ENCODE measurements around the gene FNTB. TPM values are rescaled to one million over a fixed set of nuclear protein-coding genes. Genes with fewer than 3 reads are reported as not detected.
"Not testable (repeated sequence)": the region's sequence is repeated elsewhere in the genome, so short reads cannot be mapped to it uniquely, and the experiment has no call there.

Gene FNTB
- total and polyA plus RNA-seq, 3 experiments from 2014 or later, result 8.3 to 14.8 (median 14.3) TPM

- H3K27ac ChIP-seq (ENCODE audit: low read depth, low read length), result no peak overlapping the region
- H3K27me3 Mint-ChIP-seq, result no peaks in the 10 kb centered on the region
- peaks cover 10% of the 10 kb centered on the region for H3K36me3 ChIP-seq (ENCODE audit: insufficient read depth, low read length)
- H3K4me3 Mint-ChIP-seq, result no peak overlapping the region
- H3K9me3 ChIP-seq (ENCODE audit: low read length), result no peaks in the 10 kb centered on the region
- H3K4me1 Mint-ChIP-seq, result no peaks in the 10 kb centered on the region
- H3K4me3 ChIP-seq (ENCODE audit: low read length), result no peak overlapping the region
- H3K36me3 Mint-ChIP-seq, result peaks cover 0 to 50% (median 15%) of the 10 kb centered on the region in 3 donors
- CTCF ChIA-PET, result no interaction called here
- no peaks in the 10 kb centered on the region for H3K4me1 ChIP-seq (ENCODE audit: insufficient read depth, low read length)
- DNase-seq, result no peak
- peak overlapping the region in 2 of 8 donors; percentile 18 to 52 for H3K27ac Mint-ChIP-seq
- H3K27me3 ChIP-seq (ENCODE audit: insufficient read depth, low read length, poor library complexity, severe bottlenecking), result no peaks in the 10 kb centered on the region
- POLR2A ChIA-PET, result no interaction called here
- no peaks in the 10 kb centered on the region for H3K9me3 Mint-ChIP-seq
Observed at GRCh38 chr14:65026526-65026925, 39.8 kb downstream of the FNTB start.

GRCh38 chr14:65027127-65027799 lies 40.6 kb downstream of the FNTB start:
- DNase-seq, result no peak
- H3K4me1 Mint-ChIP-seq, result no peaks in the 10 kb centered on the region
- H3K36me3 Mint-ChIP-seq, result peaks cover 5 to 50% (median 20%) of the 10 kb centered on the region in 3 donors

GRCh38 chr14:65028937-65029336 lies 42.2 kb downstream of the FNTB start:
- H3K4me3 ChIP-seq (ENCODE audit: low read length), result no peak overlapping the region
- no peak for DNase-seq
- H3K36me3 ChIP-seq (ENCODE audit: insufficient read depth, low read length), result peaks cover 10% of the 10 kb centered on the region
- no peaks in the 10 kb centered on the region for H3K4me1 Mint-ChIP-seq
- H3K27ac ChIP-seq (ENCODE audit: low read depth, low read length), result no peak overlapping the region
- H3K9me3 Mint-ChIP-seq, result no peaks in the 10 kb centered on the region
- CTCF ChIA-PET, result interaction anchor here (1.2 kb wide), 1 partner anchor 9 kb away, joined by 4 read pairs; no protein-coding TSS in a partner anchor
- no peaks in the 10 kb centered on the region for H3K9me3 ChIP-seq (ENCODE audit: low read length)
- H3K36me3 Mint-ChIP-seq, result peaks cover 6 to 61% (median 27%) of the 10 kb centered on the region in 3 donors
- H3K27me3 Mint-ChIP-seq, result no peaks in the 10 kb centered on the region
- POLR2A ChIA-PET, result interaction anchor here (0.7 kb wide), 1 partner anchor 23 kb away, joined by 3 read pairs; no protein-coding TSS in a partner anchor
- peak overlapping the region in 2 of 8 donors; percentile 43 for H3K27ac Mint-ChIP-seq
- H3K27me3 ChIP-seq (ENCODE audit: insufficient read depth, low read length, poor library complexity, severe bottlenecking), result no peaks in the 10 kb centered on the region
- H3K4me3 Mint-ChIP-seq, result no peak overlapping the region
- H3K4me1 ChIP-seq (ENCODE audit: insufficient read depth, low read length), result no peaks in the 10 kb centered on the region

More at GRCh38 chr14:65027127-65027799, 40.6 kb downstream of the FNTB start:
- POLR2A ChIA-PET, result no interaction called here
- Histone ChIP-seq H3K36me3 (ENCODE audit: insufficient read depth, low read length) (peaks cover 10% of the 10 kb centered on the region), H3K27ac (ENCODE audit: low read depth, low read length) (no peak overlapping the region), H3K4me3 (ENCODE audit: low read length) (no peak overlapping the region), H3K27me3 (ENCODE audit: insufficient read depth, low read length, poor library complexity, severe bottlenecking) (no peaks in the 10 kb centered on the region), H3K4me1 (ENCODE audit: insufficient read depth, low read length) (no peaks in the 10 kb centered on the region), H3K9me3 (ENCODE audit: low read length) (no peaks in the 10 kb centered on the region)
- no peak overlapping the region for H3K4me3 Mint-ChIP-seq
- H3K9me3 Mint-ChIP-seq, result no peaks in the 10 kb centered on the region
- peak overlapping the region in 2 of 8 donors; percentile 33 to 43 for H3K27ac Mint-ChIP-seq
- CTCF ChIA-PET, result no interaction called here
- no peaks in the 10 kb centered on the region for H3K27me3 Mint-ChIP-seq

- DNase-seq; H3K4me3 ChIP-seq (ENCODE audit: low read length); H3K27ac ChIP-seq (ENCODE audit: low read depth, low read length); H3K9me3 Mint-ChIP-seq; H3K4me1 ChIP-seq (ENCODE audit: insufficient read depth, low read length); H3K9me3 ChIP-seq (ENCODE audit: low read length); POLR2A ChIA-PET; H3K4me3 Mint-ChIP-seq; H3K27me3 Mint-ChIP-seq; H3K4me1 Mint-ChIP-seq; H3K27me3 ChIP-seq (ENCODE audit: insufficient read depth, low read length, poor library complexity, severe bottlenecking); CTCF ChIA-PET; H3K27ac Mint-ChIP-seq; H3K36me3 ChIP-seq (ENCODE audit: insufficient read depth, low read length): not testable (repeated sequence)
- H3K36me3 Mint-ChIP-seq, result peaks cover 6 to 65% (median 29%) of the 10 kb centered on the region in 3 donors
Observed at GRCh38 chr14:65031321-65031720, 44.6 kb downstream of the FNTB start.

- peaks cover 10% of the 10 kb centered on the region for H3K36me3 ChIP-seq (ENCODE audit: insufficient read depth, low read length)
- DNase-seq, result no peak
- ChIA-PET CTCF (no interaction called here), POLR2A (no interaction called here)
- H3K4me3 Mint-ChIP-seq, result no peak overlapping the region
- no peaks in the 10 kb centered on the region for H3K4me1 ChIP-seq (ENCODE audit: insufficient read depth, low read length)
- peak overlapping the region in 1 of 8 donors; percentile 56 for H3K27ac Mint-ChIP-seq
- no peaks in the 10 kb centered on the region for H3K9me3 ChIP-seq (ENCODE audit: low read length)
- H3K4me3 ChIP-seq (ENCODE audit: low read length), result no peak overlapping the region
- H3K36me3 Mint-ChIP-seq, result peaks cover 6 to 58% (median 25%) of the 10 kb centered on the region in 3 donors
- no peak overlapping the region for H3K27ac ChIP-seq (ENCODE audit: low read depth, low read length)
- H3K4me1 Mint-ChIP-seq, result no peaks in the 10 kb centered on the region
- no peaks in the 10 kb centered on the region for H3K9me3 Mint-ChIP-seq
- no peaks in the 10 kb centered on the region for H3K27me3 Mint-ChIP-seq
- no peaks in the 10 kb centered on the region for H3K27me3 ChIP-seq (ENCODE audit: insufficient read depth, low read length, poor library complexity, severe bottlenecking)
Observed at GRCh38 chr14:65032319-65032718, 45.6 kb downstream of the FNTB start.

- H3K36me3 ChIP-seq (ENCODE audit: insufficient read depth, low read length), result peaks cover 5% of the 10 kb centered on the region
- Mint-ChIP-seq H3K27me3 (no peaks in the 10 kb centered on the region), H3K27ac (no peak overlapping the region), H3K9me3 (no peaks in the 10 kb centered on the region), H3K4me1 (no peaks in the 10 kb centered on the region), H3K36me3 (peaks cover 6 to 50% (median 23%) of the 10 kb centered on the region in 3 donors), H3K4me3 (no peak overlapping the region)
- no peak overlapping the region for H3K4me3 ChIP-seq (ENCODE audit: low read length)
- no peak for DNase-seq
- H3K4me1 ChIP-seq (ENCODE audit: insufficient read depth, low read length), result no peaks in the 10 kb centered on the region
- ChIA-PET POLR2A (no interaction called here), CTCF (no interaction called here)
- no peak overlapping the region for H3K27ac ChIP-seq (ENCODE audit: low read depth, low read length)
- H3K9me3 ChIP-seq (ENCODE audit: low read length), result no peaks in the 10 kb centered on the region
- no peaks in the 10 kb centered on the region for H3K27me3 ChIP-seq (ENCODE audit: insufficient read depth, low read length, poor library complexity, severe bottlenecking)
Observed at GRCh38 chr14:65033181-65033580, 46.5 kb downstream of the FNTB start.

- Histone ChIP-seq H3K4me3 (ENCODE audit: low read length) (no peak overlapping the region), H3K27me3 (ENCODE audit: insufficient read depth, low read length, poor library complexity, severe bottlenecking) (no peaks in the 10 kb centered on the region), H3K4me1 (ENCODE audit: insufficient read depth, low read length) (no peaks in the 10 kb centered on the region), H3K27ac (ENCODE audit: low read depth, low read length) (no peak overlapping the region), H3K36me3 (ENCODE audit: insufficient read depth, low read length) (no peaks in the 10 kb centered on the region), H3K9me3 (ENCODE audit: low read length) (no peaks in the 10 kb centered on the region)
- ChIA-PET CTCF (interaction anchor here (1.2 kb wide), 1 partner anchor 14 kb away, joined by 3 read pairs; no protein-coding TSS in a partner anchor), POLR2A (no interaction called here)
- H3K36me3 Mint-ChIP-seq, result peaks cover 6 to 48% (median 23%) of the 10 kb centered on the region in 3 donors
- no peak overlapping the region for H3K4me3 Mint-ChIP-seq
- H3K27me3 Mint-ChIP-seq, result no peaks in the 10 kb centered on the region
- no peaks in the 10 kb centered on the region for H3K9me3 Mint-ChIP-seq
- H3K4me1 Mint-ChIP-seq, result no peaks in the 10 kb centered on the region
- no peak overlapping the region for H3K27ac Mint-ChIP-seq
- DNase-seq, result no peak
Observed at GRCh38 chr14:65034021-65034420, 47.3 kb downstream of the FNTB start.

GRCh38 chr14:65035049-65035448 lies 48.4 kb downstream of the FNTB start:
- Histone ChIP-seq H3K27ac (ENCODE audit: low read depth, low read length) (no peak overlapping the region), H3K4me3 (ENCODE audit: low read length) (no peak overlapping the region), H3K9me3 (ENCODE audit: low read length) (no peaks in the 10 kb centered on the region), H3K4me1 (ENCODE audit: insufficient read depth, low read length) (no peaks in the 10 kb centered on the region), H3K27me3 (ENCODE audit: insufficient read depth, low read length, poor library complexity, severe bottlenecking) (no peaks in the 10 kb centered on the region), H3K36me3 (ENCODE audit: insufficient read depth, low read length) (no peaks in the 10 kb centered on the region)
- Mint-ChIP-seq H3K4me1 (no peaks in the 10 kb centered on the region), H3K27ac (peak overlapping the region in 1 of 8 donors; percentile 14), H3K36me3 (peaks cover 6 to 40% (median 19%) of the 10 kb centered on the region in 3 donors), H3K9me3 (no peaks in the 10 kb centered on the region), H3K27me3 (no peaks in the 10 kb centered on the region), H3K4me3 (no peak overlapping the region)
- DNase-seq, result no peak
- ChIA-PET POLR2A (interaction anchor here (0.7 kb wide), 1 partner anchor 46 kb away, joined by 4 read pairs; no protein-coding TSS in a partner anchor), CTCF (interaction anchor here (1.2 kb wide), 1 partner anchor 15 kb away, joined by 3 read pairs; no protein-coding TSS in a partner anchor)

Data from CD8-positive, alpha-beta memory T cell (primary cell).